Measurements from ENCODE around the gene KIR3DL3. TPM values are rescaled to one million over a fixed set of nuclear protein-coding genes. Genes with fewer than 3 reads are reported as not detected.
"Not testable (repeated sequence)": the region's sequence is repeated elsewhere in the genome, so short reads cannot be mapped to it uniquely, and the experiment has no call there.

KIR3DL3 gene
- total RNA-seq, 4 donors from 2014 or later = not detected

DNA sequence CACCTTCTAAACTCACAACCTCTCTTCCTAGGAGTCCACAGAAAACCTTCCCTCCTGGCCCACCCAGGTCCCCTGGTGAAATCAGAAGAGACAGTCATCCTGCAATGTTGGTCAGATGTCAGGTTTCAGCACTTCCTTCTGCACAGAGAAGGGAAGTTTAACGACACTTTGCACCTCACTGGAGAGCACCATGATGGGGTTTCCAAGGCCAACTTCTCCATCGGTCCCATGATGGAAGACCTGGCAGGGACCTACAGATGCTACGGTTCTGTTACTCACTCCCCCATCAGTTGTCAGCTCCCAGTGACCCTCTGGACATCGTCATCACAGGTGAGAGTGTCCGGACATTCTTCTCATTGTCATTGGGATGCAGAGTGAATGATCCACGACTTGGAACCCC is 34.3 kb downstream of the KIR3DL3 start:
- DNase-seq; H3K36me3 ChIP-seq; H3K9me3 ChIP-seq; H3K27me3 ChIP-seq; H3K4me1 ChIP-seq; H3K27ac ChIP-seq; intact Hi-C loops (cut with DNase I; ENCODE audit: low total_unique reads); H3K4me3 ChIP-seq: not testable (repeated sequence)

DNA sequence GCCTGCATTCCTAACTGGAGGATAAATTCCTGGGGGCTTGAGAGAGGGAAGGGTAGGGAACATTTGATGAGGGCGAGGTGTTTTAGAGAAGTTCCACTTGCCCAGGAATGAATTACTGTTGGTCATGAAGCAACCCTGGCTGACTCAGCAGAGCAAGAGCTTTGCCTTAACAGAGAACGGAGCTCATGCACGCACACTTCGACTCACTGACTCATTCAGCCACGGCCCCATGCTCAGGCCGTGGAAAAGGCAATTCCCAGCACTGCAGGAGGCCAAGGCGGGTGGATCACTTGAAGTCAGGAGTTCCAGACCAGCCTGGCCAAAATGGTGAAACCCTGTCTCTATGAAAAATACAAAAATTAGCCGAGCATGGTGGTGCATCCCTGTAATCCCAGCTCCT is 40.0 kb downstream of the KIR3DL3 start:
- intact Hi-C loops (cut with DNase I; ENCODE audit: low total_unique reads); DNase-seq: not testable (repeated sequence)

DNA sequence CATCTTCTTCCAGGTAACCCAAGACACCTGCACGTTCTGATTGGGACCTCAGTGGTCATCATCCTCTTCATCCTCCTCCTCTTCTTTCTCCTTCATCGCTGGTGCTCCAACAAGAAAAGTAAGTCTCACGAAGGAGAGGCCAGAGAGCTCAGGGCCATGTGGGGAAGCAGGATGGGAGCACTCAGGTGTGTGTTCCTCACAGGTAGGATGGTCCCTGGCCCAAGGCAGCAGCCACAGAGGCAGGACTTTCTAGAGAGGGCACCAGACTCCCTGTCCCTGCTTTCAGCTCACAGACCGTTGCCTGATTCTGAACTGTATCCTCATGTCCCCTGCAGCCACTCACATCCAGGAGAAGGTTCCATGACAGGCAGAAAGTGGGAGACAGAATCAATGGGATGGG is 42.2 kb downstream of the KIR3DL3 start:
- H3K4me3 ChIP-seq; H3K4me1 ChIP-seq; H3K27me3 ChIP-seq; H3K27ac ChIP-seq; H3K36me3 ChIP-seq; H3K9me3 ChIP-seq; DNase-seq; intact Hi-C loops (cut with DNase I; ENCODE audit: low total_unique reads): not testable (repeated sequence)

More for the DNA sequence above, 40.0 kb downstream of the KIR3DL3 start:
- H3K27me3 ChIP-seq, H3K27ac ChIP-seq, H3K4me3 ChIP-seq, H3K9me3 ChIP-seq, H3K36me3 ChIP-seq, H3K4me1 ChIP-seq: not testable (repeated sequence)

DNA sequence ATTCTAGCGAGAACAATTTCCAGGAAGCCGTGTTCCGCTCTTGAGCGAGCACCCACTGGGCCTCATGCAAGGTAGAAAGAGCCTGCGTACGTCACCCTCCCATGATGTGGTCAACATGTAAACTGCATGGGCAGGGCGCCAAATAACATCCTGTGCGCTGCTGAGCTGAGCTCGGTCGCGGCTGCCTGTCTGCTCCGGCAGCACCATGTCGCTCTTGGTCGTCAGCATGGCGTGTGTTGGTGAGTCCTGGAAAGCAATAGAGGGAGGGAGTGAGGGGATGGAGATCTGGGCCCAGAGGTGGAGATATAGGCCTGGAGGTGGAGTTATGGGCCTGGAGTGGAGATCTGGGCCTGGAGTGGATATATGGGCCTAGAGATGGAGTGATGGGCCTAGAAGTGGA is 45.4 kb downstream of the KIR3DL3 start, which contains the start of gene KIR2DL1:
Gene KIR2DL1, plus strand, starts transcription at position 148 of the 400 bp plus-strand sequence. Its CDS starts 58 bp downstream, at position 206.
- H3K27ac ChIP-seq; H3K4me3 ChIP-seq; H3K27me3 ChIP-seq; intact Hi-C loops (cut with DNase I; ENCODE audit: low total_unique reads); H3K4me1 ChIP-seq; H3K36me3 ChIP-seq; DNase-seq; H3K9me3 ChIP-seq: not testable (repeated sequence)

DNA sequence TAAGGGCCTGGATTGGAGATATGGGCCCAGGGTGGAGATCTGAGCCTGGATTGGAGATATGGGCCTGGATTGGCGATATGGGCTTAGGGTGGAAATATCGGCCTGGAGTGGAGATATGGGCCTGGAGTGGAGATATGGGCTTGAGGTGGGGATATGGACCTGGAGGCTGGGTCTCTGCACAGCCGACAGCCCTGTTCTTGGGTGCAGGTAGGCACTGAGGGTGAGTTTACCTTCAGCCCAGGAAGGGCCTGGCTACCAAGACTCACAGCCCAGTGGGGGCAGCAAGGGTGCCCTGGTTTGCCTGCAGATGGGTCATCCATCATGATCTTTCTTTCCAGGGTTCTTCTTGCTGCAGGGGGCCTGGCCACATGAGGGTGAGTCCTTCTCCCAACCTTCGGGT is 46.3 kb downstream of the KIR3DL3 start:
- H3K27me3 ChIP-seq; H3K4me3 ChIP-seq; H3K9me3 ChIP-seq; H3K4me1 ChIP-seq; H3K36me3 ChIP-seq; DNase-seq; intact Hi-C loops (cut with DNase I; ENCODE audit: low total_unique reads); H3K27ac ChIP-seq: not testable (repeated sequence)

DNA sequence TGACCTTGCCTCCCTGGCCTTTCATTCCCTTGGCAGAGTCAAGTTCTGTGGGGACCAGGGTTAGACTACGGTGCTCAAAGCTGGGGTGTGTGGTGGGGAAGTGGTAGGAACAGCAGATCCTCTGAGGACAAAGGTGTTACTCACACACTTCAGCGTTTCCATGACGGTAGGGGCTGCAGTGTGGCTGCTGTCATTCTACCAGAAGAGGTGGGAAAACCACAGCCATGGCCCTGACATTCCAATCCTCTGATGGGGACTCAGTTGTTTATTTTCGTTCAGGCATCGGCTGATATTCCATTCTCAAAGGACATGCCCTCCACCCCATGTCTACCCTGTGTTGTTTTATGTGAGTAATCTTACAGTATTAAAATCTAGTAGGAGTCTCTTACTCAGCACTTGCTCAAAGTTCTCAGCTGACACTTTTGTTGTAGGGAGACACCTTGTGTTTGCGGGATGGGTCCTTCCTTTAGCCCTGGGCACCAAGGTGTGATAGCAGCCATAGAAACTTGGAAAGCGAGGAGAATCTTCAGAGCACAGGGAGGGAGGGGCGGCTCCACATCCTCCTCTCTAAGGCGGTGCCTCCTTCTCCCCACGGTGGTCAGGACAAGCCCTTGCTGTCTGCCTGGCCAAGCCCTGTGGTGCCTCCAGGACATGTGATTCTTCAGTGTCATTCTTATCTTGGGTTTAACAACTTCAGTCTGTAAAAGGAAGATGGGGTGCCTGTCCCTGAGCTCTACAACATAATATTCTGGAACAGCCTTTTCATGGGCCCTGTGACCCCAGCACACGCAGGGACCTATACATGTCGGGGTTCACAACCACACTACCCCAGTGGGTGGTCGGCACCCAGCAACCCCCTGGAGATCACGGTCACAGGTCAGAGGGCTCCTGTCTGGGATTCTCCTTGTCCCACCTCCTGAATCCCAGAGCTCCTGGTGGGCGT is 47.0 kb downstream of the KIR3DL3 start:
- H3K9me3 ChIP-seq; DNase-seq; H3K36me3 ChIP-seq; H3K4me3 ChIP-seq; H3K27ac ChIP-seq; H3K27me3 ChIP-seq; H3K4me1 ChIP-seq; intact Hi-C loops (cut with DNase I; ENCODE audit: low total_unique reads): not testable (repeated sequence)

DNA sequence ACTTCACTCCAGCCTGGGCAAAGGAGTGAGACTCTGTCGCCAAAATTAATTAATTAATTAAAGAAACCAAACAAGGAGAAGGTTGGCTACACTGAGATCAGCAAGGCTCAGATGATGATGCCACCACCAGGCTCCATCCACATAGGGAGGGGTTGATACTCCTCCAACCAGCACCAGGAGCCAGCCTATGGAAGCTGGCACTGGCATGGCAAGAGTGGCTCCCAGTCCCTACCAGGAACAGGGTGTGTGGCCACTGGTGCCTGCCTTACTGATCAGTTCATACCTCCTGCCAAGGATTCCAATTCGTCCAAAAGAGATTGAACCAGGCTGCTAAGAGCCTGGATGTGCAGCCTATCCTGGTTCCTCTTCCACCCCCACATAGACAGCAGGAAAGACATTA is 48.4 kb downstream of the KIR3DL3 start:
- H3K9me3 ChIP-seq; H3K27ac ChIP-seq; H3K4me1 ChIP-seq; H3K36me3 ChIP-seq; intact Hi-C loops (cut with DNase I; ENCODE audit: low total_unique reads); H3K27me3 ChIP-seq; H3K4me3 ChIP-seq; DNase-seq: not testable (repeated sequence)

DNA sequence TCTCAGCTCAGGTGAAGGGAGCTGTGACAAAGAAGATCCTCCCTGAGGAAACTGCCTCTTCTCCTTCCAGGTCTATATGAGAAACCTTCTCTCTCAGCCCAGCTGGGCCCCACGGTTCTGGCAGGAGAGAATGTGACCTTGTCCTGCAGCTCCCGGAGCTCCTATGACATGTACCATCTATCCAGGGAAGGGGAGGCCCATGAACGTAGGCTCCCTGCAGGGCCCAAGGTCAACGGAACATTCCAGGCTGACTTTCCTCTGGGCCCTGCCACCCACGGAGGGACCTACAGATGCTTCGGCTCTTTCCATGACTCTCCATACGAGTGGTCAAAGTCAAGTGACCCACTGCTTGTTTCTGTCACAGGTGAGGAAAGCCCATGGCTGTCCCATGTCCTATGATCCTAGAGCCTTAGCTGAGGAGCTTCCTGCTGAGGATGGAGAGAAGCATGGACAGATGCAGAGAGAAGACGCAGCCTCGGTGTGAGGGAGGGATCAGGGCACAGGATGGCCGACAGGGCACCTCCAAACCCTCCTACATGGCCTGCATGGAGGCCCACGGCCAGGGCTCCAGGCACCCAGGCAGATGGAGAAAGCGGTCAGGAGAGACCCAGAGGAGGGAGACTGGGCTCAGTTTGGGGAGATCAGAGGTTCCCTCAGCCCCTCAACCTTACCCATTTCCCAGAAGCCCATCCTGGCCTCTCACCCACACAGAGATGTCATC is 51.0 kb downstream of the KIR3DL3 start:
- H3K36me3 ChIP-seq; H3K27me3 ChIP-seq; H3K27ac ChIP-seq; H3K9me3 ChIP-seq; H3K4me1 ChIP-seq; DNase-seq; intact Hi-C loops (cut with DNase I; ENCODE audit: low total_unique reads); H3K4me3 ChIP-seq: not testable (repeated sequence)

DNA sequence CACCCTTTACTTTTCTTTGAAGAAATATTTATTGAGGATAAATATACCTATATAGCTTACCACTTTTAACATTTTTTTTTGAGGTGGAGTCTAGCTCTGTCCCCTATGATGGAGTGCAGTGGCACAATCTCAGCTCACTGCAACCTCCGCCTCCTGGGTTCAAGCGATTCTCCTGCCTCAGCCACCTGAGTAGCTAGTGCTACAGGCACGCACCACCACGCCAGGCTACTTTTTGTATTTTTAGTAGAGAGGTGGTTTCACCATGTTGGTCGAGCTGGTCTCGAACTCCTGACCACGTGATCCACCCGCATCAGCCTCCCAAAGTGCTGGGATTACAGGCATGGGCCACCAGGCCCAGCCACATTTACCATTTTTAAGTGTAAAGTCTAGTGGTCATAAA is 51.6 kb downstream of the KIR3DL3 start:
- DNase-seq; H3K27ac ChIP-seq; H3K4me1 ChIP-seq; H3K9me3 ChIP-seq; H3K4me3 ChIP-seq; H3K36me3 ChIP-seq; H3K27me3 ChIP-seq; intact Hi-C loops (cut with DNase I; ENCODE audit: low total_unique reads): not testable (repeated sequence)

DNA sequence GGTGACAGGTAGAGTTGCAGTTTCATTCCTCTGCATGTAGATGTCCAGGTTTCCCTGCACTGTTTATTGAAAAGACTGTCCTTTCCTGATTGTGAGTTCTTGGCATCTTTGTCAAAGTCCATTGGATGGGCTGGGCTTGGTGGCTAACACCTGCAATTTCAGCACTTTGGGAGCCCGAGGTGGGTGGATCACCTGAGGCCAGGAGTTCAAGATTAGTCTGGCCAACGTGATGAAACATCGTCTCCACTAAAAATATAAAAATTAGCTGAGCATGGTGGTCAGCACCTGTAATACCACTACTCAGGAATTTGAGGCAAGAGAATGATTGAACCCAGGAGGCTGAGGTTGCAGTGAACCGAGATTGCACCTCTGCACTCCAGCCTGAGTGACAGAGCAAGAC is 53.6 kb downstream of the KIR3DL3 start:
- intact Hi-C loops (cut with DNase I; ENCODE audit: low total_unique reads); H3K9me3 ChIP-seq; H3K27me3 ChIP-seq; H3K36me3 ChIP-seq; DNase-seq; H3K4me3 ChIP-seq; H3K4me1 ChIP-seq; H3K27ac ChIP-seq: not testable (repeated sequence)

DNA sequence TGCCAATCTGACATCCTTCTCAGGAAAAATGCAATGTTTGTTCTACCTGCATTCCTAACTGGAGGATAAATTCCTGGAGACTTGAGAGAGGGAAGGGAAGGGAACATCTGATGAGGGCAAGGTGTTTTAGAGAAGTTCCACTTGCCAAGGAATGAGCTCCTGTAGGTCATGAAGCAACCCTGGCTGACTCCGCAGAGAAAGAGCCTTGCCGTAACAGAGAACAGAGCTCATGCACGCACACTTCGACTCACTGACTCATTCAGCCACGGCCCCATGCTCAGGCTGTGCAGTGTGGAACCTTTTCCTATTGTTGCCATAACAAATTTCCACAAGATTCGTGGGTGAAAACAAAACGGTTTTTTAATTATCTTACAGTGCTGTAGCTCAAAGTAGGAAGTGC is 54.7 kb downstream of the KIR3DL3 start:
- DNase-seq; intact Hi-C loops (cut with DNase I; ENCODE audit: low total_unique reads); H3K9me3 ChIP-seq: not testable (repeated sequence)

DNA sequence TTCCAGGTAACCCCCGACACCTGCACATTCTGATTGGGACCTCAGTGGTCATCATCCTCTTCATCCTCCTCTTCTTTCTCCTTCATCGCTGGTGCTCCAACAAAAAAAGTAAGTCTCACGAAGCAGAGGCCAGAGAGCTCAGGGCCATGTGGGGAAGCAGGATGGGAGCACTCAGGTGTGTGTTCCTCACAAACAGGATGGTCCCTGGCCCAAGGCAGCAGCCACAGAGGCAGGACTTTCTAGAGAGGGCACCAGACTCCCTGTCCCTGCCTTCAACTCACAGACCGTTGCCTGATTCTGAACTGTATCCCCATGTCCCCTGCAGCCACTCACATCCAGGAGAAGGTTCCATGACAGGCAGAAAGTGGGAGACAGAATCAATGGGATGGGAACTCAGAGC is 58.7 kb downstream of the KIR3DL3 start:
- H3K36me3 ChIP-seq; H3K27me3 ChIP-seq; H3K27ac ChIP-seq; H3K4me1 ChIP-seq; DNase-seq; intact Hi-C loops (cut with DNase I; ENCODE audit: low total_unique reads); H3K4me3 ChIP-seq; H3K9me3 ChIP-seq: not testable (repeated sequence)

More for the DNA sequence above, 54.7 kb downstream of the KIR3DL3 start:
- H3K4me3 ChIP-seq, H3K36me3 ChIP-seq, H3K27me3 ChIP-seq, H3K27ac ChIP-seq, H3K4me1 ChIP-seq: not testable (repeated sequence)
